GM21447 (cell line): ENCODE results near the gene HOXB6.
A peak's percentile ranks its signal among the peaks of the same experiment; 100 is the strongest.

Experiments used
- ATAC-seq: cut with Tn5 transposase; IDR thresholded peaks from one replicate; pipeline ENCODE4 v1.9.1; 2021; ENCODE audit not compliant: unreplicated experiment

HOXB6 gene

GRCh38 chr17:48583708-48584222 lies 21.0 kb downstream of the HOXB6 start:
- no peak for ATAC-seq

GRCh38 chr17:48582750-48583069 lies 22.1 kb downstream of the HOXB6 start:
- no peak for ATAC-seq

- ATAC-seq = no peak
Observed at GRCh38 chr17:48579760-48580554, 24.8 kb downstream of the HOXB6 start.

GRCh38 chr17:48579471-48579759 lies 25.4 kb downstream of the HOXB6 start:
- ATAC-seq = no peak

- ATAC-seq = peak; percentile 19
Observed at GRCh38 chr17:48578616-48579470, 25.9 kb downstream of the HOXB6 start.

- peak; percentile 67 for ATAC-seq
Observed at GRCh38 chr17:48577946-48578615, 26.7 kb downstream of the HOXB6 start, which contains the start of gene HOXB4. TSS of gene HOXB4 (minus strand) at chr17:48578350. CDS start at chr17:48578319, 31 bp downstream.

- ATAC-seq = no peak
Observed at GRCh38 chr17:48577330-48577945, 27.3 kb downstream of the HOXB6 start.

- ATAC-seq = no peak
Observed at GRCh38 chr17:48576479-48577309, 28.1 kb downstream of the HOXB6 start.

- ATAC-seq = no peak
Observed at GRCh38 chr17:48575673-48576478, 28.9 kb downstream of the HOXB6 start.

- ATAC-seq = no peak
Observed at GRCh38 chr17:48575066-48575582, 29.7 kb downstream of the HOXB6 start.

GRCh38 chr17:48574505-48575065 lies 30.2 kb downstream of the HOXB6 start:
- no peak for ATAC-seq

GRCh38 chr17:48571826-48572417 lies 32.9 kb downstream of the HOXB6 start:
- no peak for ATAC-seq

GRCh38 chr17:48571024-48571818 lies 33.6 kb downstream of the HOXB6 start:
- ATAC-seq = no peak

GRCh38 chr17:48570325-48571023 lies 34.3 kb downstream of the HOXB6 start:
- no peak for ATAC-seq

GRCh38 chr17:48569674-48570324 lies 35.0 kb downstream of the HOXB6 start:
- no peak for ATAC-seq

- ATAC-seq = no peak
Observed at GRCh38 chr17:48569240-48569582, 35.6 kb downstream of the HOXB6 start.
